ENCODE results near the gene TMCC1. TPM values are rescaled to one million over a fixed set of nuclear protein-coding genes. Genes with fewer than 3 reads are reported as not detected.

The TMCC1 gene
- polyA plus RNA-seq, 2 of the 4 experiments (the other 2 are of a cell fraction) = 30.3 to 75.7 TPM

DNA sequence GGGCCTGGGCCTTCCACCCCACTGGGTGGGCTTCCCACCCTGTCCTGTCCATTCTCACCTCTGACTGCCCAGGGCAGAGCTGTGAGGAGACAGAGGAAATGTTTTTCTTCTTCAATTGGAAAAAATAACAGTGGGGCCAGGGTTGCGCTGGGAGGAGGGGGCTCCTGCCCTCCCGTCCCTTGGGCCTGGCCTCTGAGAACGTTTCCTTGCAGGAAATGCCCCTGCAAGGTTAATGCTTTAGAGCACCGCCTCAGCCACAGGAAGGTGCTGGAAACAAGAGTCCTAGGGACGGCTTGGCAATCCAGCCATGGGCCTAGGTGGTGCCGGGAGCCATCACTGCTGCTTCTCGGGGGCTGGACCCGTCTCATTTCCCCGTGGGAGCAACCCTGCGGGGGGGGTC lies 283.2 kb downstream of the TMCC1 start:
- 47% methylated on average over 10 of the region's 10 CpGs for WGBS (ENCODE audit: missing lambda C conversion rate)
- Histone ChIP-seq H3K4me2 (no peak overlapping the region; the same call in 2 of the 3 replicates), H3K4me1 (peaks cover 65% of the 10 kb centered on the region), H3K9me3 (no peaks in the 10 kb centered on the region), H3K4me3 (no peak overlapping the region), H3K27ac (peak overlapping the region; percentile 35 to 74; a peak in 4 of 6 replicates)
- TF ChIP-seq EHMT2 (IDR thresholded peaks at IDR 0.05; ENCODE audit: low read depth) = no peak
- no peak for TF ChIP-seq HES2 (IDR thresholded peaks at IDR 0.05)
- TF ChIP-seq, protein P1, sequence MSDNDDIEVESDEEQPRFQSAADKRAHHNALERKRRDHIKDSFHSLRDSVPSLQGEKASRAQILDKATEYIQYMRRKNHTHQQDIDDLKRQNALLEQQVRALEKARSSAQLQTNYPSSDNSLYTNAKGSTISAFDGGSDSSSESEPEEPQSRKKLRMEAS (IDR thresholded peaks at IDR 0.05) = no peak
- no peak for TF ChIP-seq HDAC2 (IDR thresholded peaks at IDR 0.05)
- no peak for TF ChIP-seq MAFK (IDR thresholded peaks at IDR 0.05; ENCODE audit: partially characterized antibody)
- FAIRE-seq (no peak), DNase-seq (ENCODE audit: low read depth in 1 of 2, low spot score in 1 of 2) (no peak), ATAC-seq (no peak)
- ChIA-PET POLR2A (no interaction called here), CTCF (no interaction called here)

DNA sequence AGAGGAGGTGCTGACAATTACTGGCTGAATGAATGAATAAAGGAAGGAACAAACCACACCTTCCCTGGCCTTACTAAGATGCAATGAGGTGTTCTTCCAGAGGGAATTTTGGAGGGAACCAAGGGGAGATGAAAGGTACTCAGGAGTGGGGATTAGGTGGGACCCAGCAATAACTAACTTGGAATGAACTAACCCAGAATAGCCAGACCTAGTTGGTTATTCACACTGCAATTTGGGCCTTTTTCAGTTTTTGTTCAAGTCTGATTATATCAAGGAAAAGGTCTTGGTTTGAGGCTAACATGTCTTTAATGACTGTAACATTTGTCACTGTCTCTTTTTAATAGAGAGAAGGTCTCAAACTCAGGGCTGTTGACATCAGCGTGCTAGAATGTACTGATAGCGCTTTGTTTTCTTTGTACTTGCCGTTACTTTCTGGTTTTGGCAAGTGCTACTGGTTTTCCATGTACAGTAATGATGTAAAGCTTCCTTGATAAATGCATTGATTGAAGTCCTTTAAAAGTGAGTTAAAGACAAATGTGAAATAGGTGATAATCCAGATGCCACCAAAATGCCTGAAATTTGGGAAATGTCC lies 283.8 kb downstream of the TMCC1 start:
- FAIRE-seq (no peak), DNase-seq (ENCODE audit: low read depth in 1 of 2, low spot score in 1 of 2) (no peak), ATAC-seq (no peak)
- Histone ChIP-seq H3K4me2 (peak overlapping the region; percentile 7; the same call in 1 of the 3 replicates), H3K27ac (peak overlapping the region; percentile 35 to 74; a peak in 5 of 6 replicates), H3K9me3 (no peaks in the 10 kb centered on the region), H3K4me3 (no peak overlapping the region), H3K4me1 (peaks cover 60% of the 10 kb centered on the region)
- TF ChIP-seq RFX5 (IDR thresholded peaks at IDR 0.05) (no peak), HOXA7 (CRISPR knock-in tag; IDR thresholded peaks at IDR 0.05) (no peak), PHF8 (IDR thresholded peaks at IDR 0.05; ENCODE audit: borderline replicate concordance, low read depth) (no peak), HDAC2 (IDR thresholded peaks at IDR 0.05) (no peak), TFCP2L1 (CRISPR knock-in tag; IDR thresholded peaks at IDR 0.05) (no peak), MAZ (IDR thresholded peaks at IDR 0.05; ENCODE audit: borderline replicate concordance, low read depth, low read length) (no peak), EHF (CRISPR knock-in tag; IDR thresholded peaks at IDR 0.05) (no peak)
- TF ChIP-seq, protein P2, sequence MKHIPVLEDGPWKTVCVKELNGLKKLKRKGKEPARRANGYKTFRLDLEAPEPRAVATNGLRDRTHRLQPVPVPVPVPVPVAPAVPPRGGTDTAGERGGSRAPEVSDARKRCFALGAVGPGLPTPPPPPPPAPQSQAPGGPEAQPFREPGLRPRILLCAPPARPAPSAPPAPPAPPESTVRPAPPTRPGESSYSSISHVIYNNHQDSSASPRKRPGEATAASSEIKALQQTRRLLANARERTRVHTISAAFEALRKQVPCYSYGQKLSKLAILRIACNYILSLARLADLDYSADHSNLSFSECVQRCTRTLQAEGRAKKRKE (CRISPR knock-in tag; IDR thresholded peaks at IDR 0.05; ENCODE audit: low read depth) = no peak
- TF ChIP-seq, protein P3, sequence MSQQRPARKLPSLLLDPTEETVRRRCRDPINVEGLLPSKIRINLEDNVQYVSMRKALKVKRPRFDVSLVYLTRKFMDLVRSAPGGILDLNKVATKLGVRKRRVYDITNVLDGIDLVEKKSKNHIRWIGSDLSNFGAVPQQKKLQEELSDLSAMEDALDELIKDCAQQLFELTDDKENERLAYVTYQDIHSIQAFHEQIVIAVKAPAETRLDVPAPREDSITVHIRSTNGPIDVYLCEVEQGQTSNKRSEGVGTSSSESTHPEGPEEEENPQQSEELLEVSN (IDR thresholded peaks at IDR 0.05; ENCODE audit: borderline replicate concordance, low read depth) = no peak
- 38% methylated on average over 3 of the region's 3 CpGs for WGBS (ENCODE audit: missing lambda C conversion rate)
- ChIA-PET CTCF (no interaction called here), POLR2A (no interaction called here)

- FAIRE-seq (no peak), DNase-seq (ENCODE audit: low read depth in 1 of 2, low spot score in 1 of 2) (no peak), ATAC-seq (no peak)
- Histone ChIP-seq H3K9me3 (no peaks in the 10 kb centered on the region), H3K4me2 (0 out of 3 replicates have a peak overlapping the region, but pooled peaks have one; percentile 7), H3K4me1 (peaks cover 62% of the 10 kb centered on the region), H3K4me3 (no peak overlapping the region), H3K27ac (peak overlapping the region; percentile 11 to 97; a peak in 5 of 6 replicates)
- ChIA-PET POLR2A (no interaction called here), CTCF (interaction anchor here (0.5 to 1.7 kb wide), 2 partner anchors 119 to 355 kb away, joined by 4 to 5 read pairs; no protein-coding TSS in a partner anchor)
- 83% methylated on average over 3 of the region's 4 CpGs for WGBS (ENCODE audit: missing lambda C conversion rate)
- TF ChIP-seq KDM5A (IDR thresholded peaks at IDR 0.05) = no peak
- TF ChIP-seq PBX3 (IDR thresholded peaks at IDR 0.05) = no peak
- no peak for TF ChIP-seq FOXS1 (CRISPR knock-in tag; IDR thresholded peaks at IDR 0.05)
- TF ChIP-seq NPAS2 (CRISPR knock-in tag; IDR thresholded peaks at IDR 0.05; ENCODE audit: borderline replicate concordance) = no peak
- TF ChIP-seq, protein P4, sequence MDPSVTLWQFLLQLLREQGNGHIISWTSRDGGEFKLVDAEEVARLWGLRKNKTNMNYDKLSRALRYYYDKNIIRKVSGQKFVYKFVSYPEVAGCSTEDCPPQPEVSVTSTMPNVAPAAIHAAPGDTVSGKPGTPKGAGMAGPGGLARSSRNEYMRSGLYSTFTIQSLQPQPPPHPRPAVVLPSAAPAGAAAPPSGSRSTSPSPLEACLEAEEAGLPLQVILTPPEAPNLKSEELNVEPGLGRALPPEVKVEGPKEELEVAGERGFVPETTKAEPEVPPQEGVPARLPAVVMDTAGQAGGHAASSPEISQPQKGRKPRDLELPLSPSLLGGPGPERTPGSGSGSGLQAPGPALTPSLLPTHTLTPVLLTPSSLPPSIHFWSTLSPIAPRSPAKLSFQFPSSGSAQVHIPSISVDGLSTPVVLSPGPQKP (IDR thresholded peaks at IDR 0.05; ENCODE audit: low read depth, low read length) = no peak
- TF ChIP-seq, protein P2 (CRISPR knock-in tag; IDR thresholded peaks at IDR 0.05; ENCODE audit: low read depth) = no peak
- no peak for TF ChIP-seq SREBF2 (IDR thresholded peaks at IDR 0.05)
- no peak for TF ChIP-seq ZC3H11A (IDR thresholded peaks at IDR 0.05)
- peak; percentile 46; the same call in 1 of the 2 replicates for TF ChIP-seq KDM1A (IDR thresholded peaks at IDR 0.05; ENCODE audit: low read depth)
- TF ChIP-seq CBX2 (IDR thresholded peaks at IDR 0.05; ENCODE audit: borderline replicate concordance, low read depth) = no peak
- peak; percentile 54 for TF ChIP-seq ZFP36 (IDR thresholded peaks at IDR 0.05; ENCODE audit: borderline replicate concordance, partially characterized antibody)
- no peak for TF ChIP-seq BHLHE40 (IDR thresholded peaks at IDR 0.05; ENCODE audit: low read depth, low read length)
- no peak for TF ChIP-seq HOXA7 (CRISPR knock-in tag; IDR thresholded peaks at IDR 0.05)
- TF ChIP-seq RNF2 (IDR thresholded peaks at IDR 0.05; ENCODE audit: borderline replicate concordance, low read depth) = no peak
These were observed 284.4 kb downstream of the TMCC1 start for GRCh38 chr3:129608936-129609590.

Data from A549 (cell line).